Limb (tissue), 2 donors: Measurements from ENCODE around the gene POU2F1.

Experiments
- DNase-seq, 2 donors: peaks; one replicate each; pipeline ENCODE4 v3.0.0-alpha.2; 2016; ENCODE audit errors: extremely low spot score in 2 of 2

Gene POU2F1

DNA sequence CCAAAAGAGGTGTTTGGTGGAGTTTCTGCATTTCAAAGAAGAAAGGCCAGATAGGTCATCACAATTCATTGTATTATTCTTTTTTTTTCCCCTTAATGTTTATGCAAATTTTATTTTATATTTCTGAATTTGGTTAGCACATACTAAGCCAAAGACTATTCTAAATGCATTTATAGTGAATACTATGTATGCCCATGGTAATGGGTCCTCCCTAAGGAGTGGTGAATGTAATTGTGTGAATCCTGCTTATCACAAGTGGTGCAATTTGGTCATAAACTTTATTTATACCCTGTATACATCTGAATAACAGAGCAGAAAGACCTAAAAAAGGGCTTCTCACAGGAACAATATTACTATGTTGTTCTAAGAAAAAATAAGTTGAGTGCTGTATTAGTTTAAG is 198.6 kb downstream of the POU2F1 start:
- no peak for DNase-seq

DNA sequence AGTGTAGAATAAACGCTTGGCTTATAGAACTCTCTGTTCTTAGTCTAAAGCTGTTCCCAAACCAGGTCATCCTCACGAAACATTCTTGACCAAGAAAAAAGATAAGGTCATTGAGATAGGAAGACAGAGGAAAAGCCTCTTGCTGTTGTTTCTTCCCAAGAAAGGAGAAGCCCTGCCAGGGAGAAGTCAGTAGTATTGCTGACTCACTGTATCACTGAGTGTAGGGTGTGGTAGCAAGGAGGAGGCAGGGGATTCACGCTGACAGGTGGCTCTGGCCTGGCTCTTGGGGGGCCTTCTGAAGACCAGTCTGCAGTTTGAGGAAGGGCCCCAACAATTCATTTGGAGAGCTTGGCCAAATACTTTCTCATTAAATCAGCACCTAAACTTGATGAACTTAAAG is 199.8 kb downstream of the POU2F1 start:
- DNase-seq: no peak

DNA sequence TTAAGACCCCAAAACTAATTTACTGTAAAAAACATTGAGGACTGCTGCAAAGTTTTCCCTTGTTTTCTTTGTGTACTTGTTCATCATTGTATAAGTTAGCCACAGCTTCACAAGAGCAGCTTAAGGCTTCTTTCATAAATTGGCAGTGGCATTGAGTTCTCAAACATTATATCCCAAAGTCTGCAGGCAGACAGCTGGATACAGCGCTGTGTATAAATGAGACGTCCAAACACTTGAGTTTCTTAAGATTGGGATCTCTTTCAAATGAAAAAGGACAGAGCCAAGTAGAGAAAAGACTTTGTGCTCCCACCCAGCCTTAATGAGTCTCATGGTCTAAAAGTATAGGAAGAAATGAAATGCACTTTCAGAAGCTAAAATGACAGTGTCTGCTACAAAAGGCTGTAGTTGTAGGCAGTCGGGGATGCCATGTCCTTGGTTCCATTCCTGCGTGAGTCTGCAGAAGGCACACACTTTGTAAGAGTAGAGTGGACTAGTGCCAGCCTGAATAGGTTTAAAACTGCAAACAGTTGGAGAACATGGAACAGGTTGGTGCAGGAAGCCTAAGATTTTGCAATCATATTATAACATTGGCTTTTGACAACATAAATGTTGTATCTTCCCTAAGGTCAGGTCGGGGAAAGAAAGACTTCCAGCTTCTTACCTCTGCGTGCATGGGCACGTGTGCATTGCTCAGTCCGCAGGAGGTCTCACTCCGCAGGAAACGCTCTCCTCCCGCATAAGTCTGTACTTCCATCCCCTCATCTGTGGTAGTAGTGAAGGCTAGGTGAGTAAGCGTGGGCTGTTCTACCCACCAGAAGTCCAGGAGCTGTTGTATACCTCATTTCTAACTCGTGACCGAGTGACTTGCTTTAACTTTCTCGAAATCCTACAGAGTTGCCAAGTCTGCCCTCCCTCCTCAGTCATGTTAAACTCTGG is 203.3 kb downstream of the POU2F1 start:
- DNase-seq: no peak

DNA sequence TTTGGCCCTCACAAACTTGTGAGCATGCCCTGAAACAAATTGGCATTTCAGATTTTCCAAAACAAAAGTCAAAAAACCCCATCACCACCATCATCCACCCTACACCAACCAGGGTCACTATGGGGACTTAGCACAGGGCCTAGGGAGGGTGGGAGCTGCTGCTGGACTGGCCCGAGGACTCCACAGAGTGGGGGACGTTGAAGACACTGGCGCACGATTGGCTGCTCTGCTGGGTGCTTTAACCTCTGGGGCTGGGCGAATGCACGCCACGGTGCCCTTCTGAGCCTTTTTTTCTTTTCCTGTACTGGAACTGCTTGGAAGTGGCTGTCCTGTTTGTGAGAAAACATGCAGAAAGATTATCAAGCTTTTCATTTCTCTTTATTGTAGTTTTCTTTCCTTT is 204.8 kb downstream of the POU2F1 start:
- DNase-seq: no peak

DNA sequence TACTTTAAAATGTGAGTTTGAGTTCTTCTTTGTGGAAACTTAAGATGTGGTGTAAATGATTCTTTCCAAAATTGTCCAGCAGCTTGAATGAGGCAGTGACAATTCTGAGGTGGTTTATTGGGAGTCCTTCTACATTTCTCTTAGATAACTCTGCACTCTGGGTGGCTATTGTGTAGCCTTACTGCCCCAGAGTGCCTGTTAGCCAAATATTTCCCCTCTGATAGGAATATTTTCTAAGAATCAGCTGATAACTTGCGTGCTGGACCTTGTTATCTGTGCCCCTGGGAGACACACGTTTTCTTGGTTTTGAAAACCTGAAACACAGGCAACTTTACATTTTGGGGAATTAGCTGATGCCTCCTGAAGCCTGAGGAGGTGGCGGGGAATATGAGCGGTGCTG is 206.0 kb downstream of the POU2F1 start:
- no peak for DNase-seq

DNA sequence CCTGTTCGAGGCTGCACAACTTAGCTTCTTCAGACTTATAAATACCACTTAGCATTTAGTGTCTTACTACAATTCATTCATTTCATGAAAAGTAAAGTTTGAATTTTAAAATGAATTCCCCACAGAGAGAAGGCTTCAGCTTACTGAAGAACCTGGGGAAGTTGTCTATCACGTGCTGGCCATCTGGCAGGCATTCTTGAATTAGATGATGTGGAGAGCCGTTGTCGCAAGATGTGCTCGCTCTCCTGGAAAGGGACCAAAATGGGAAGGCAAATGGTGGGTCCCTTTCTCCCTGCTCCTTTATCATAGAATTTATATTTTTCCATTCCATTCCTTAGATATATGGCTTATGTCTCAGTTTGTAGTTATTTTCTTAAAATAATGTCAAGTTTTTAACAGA is 207.2 kb downstream of the POU2F1 start:
- no peak for DNase-seq

DNA sequence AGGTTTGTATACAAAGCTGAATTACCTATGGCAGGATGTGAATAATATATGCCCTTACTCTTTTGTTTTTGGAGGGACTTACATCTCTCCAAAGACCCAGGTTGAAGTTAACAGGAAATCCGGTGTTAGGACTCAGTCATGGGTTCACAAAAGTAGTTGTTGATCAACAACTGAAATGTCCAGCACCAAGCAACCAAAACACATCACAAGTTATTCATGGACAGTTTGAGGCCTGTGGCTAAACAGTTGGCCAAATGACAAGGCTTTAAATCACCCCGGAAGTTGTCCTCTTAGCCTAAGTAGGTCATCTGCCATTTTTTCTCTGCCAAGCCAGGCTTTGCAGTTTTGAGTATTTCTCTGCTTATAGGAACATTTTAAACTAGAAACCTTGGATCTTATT is 207.7 kb downstream of the POU2F1 start:
- DNase-seq: no peak

DNA sequence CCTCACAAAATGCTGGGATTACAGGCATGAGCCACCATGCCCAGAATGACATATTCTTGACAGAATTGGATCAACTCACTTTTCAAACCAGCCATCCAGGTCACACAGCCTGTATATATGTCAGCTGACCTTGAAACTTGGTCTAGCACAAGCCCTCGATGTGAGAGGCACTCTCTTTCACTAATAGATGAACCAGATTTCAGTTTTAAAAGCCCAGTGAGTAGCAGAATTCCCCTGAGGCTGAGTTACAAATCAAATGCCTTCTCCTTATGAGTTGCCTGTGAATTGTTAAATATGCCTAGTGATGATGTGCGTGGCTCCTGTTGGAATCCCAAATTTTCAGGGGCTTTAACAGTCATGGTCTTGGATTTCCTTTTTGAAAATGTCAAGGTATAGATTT is 208.9 kb downstream of the POU2F1 start:
- no peak for DNase-seq

DNA sequence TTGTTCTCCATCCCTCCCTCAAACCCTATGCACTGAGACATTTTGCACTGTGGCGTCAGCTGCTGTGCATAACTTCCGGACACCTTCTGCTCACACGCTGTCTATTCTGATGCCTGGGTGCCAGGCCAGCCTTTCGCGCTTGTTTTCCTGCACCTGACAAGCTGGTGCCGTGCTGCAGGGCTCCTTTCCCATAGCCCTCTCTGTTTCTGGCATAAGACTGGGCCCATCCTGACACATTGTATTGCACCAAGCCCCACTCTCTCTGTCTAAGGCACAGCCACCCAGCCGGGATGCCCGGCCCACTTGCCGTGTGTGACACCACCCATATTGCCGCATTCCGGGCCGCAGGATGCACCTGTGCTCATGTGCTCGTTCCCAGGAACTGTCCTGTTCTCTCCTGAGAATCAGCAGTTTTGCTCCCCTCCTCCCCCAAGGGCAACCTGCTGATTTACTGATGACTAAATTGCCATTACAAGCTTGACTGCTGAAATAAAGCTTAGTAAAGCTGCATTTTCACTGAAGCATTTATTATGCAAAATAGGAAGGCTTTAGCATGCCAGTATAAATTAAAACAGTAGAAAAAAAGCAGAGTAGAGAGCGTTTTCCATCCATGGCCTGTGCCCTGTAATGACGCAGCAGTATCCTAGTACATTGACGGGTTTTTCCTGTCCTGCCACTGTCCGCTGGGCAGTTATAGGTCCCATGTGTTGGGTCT is 209.6 kb downstream of the POU2F1 start:
- DNase-seq: no peak

DNA sequence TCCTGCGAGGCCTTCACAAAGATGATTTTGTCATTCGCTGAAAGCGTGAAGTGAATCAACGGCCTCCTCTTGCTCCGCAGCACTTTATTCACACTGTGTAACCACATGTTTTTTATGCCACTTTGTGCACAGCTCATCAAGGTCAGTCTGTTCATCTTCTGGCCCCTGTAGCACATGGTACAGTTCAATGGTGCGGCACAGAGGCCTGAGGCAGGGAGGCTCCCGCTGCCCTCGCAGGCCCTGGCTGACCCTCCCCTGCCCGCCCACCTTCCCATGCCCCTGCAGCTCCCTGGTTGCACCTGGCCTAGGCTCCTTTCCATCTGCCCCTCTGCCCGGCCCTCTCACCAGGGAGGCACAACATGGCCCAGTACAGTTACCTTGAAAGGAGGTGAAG is 210.2 kb downstream of the POU2F1 start:
- no peak for DNase-seq

DNA sequence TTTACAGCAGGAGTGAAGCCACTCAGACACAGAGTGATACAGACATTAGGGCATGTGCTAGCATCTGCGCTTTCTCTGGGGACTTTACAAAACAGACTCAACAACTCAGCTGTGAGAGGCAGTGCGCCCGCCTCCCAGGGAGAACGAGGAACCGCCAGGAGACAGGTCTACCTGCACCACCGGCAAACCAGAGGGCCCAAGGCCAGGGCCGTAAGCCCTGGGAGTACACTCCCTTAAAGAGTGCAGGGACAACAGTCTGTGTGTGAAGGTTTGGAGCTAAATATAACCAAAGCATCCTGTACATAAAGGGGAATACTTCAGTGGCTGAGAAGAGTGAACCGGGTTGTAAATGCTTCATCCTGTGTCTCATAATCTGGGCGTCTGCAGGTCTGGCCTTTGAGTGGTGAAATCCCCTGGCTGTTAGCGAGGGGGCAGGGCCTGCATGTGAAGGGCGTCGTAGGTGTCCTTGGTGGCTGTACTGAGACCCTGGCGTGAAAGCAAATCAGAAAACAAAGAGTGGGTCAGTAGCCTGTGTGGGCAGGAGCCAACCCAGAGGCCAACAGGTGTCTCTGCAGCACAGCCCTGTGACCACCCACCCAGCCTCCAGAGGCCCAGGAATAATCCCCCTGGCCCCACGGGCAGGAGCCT is 210.7 kb downstream of the POU2F1 start:
- DNase-seq: no peak

DNA sequence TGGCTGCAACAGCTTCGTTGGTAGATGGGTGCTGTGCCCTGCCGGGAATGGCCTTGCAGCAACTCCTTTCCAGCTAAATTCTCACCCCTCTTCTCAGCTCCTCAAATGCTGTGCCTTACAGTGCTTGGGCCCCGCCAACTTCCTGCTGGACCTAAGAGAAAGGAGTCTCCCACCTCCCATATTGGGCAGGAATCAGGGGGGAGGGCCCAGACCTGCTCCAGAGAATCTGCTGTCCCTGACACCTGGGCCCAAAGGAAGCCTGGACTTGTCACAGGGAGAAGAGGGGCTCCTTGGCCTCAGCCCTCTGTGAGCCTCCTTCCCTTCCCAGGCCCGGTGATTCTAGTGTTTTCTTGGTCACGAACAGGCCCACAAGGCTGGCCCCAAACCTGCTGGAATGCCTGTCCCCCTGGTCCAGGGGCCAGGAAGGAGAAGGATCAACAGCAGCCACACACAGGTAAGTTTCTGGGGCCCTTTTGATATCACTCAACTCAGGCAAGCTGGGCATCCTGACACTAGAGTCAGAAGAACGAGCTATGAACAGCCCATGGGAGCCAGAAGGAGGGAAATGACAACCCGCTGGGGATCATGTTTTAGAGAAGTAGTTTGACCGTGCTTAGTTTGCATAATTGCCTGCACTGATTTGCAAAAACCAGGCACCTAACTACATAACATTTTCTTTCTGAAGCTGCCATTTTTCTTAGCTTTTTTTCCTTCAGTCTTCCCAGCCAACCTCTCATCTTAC is 211.4 kb downstream of the POU2F1 start:
- DNase-seq: no peak

DNA sequence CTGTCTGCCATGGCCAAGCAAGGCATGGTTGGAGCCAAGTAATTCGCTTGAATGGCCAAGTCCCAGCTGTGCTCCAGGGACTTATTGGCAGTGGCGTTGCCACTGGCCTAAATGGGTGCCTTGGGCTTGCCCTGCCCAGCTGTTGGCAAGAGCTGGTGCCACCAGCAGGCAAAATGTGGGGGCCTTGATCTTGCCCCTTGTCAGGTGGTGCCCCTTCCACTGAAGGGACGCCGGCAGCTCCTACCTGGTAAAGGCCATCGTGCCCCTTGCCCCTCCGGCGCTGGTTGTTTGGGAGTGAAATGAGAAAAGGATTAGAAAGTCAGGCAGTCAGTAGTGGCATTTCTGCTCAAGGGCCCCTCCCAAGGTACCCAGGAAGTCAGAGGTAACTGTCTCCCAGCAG is 212.1 kb downstream of the POU2F1 start:
- DNase-seq: no peak

DNA sequence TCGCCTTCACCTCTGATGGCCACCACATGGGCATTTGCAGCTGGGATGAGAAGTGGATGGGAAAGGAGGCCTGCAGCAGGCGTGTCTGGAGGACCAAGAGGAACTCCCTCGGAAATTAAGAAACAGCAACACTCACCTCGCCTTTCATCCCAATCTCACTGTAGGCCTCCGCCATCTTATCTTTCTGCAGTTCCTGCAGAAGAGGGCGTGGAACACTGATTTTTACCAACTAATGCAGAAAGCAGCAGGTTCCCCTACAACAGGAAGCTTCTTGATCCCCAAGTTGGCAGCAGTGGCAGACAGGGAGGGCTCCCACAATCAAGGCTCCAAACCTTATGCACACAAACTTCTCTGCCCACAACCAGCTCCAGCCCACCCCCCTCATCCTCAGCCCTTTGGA is 213.2 kb downstream of the POU2F1 start:
- no peak for DNase-seq

DNA sequence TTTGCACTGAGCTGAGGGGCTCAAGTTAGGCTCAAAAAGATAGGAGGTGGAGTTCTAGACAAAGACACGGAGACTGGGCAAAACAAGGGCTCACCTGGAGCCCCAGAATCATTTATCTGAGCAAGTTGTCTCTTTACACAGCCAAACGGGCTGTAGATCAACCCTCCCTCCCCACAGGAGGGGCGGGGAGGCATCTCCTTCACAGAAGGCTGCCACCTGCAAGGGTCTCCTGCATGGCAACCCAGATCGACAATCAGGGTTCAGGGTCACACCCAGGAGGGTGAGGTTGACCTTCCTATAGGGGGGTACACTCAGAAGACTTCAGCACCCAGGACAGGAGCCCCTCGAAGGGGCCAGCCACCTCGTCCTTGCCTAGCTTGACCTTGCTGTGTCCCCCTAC is 213.6 kb downstream of the POU2F1 start:
- no peak for DNase-seq

DNA sequence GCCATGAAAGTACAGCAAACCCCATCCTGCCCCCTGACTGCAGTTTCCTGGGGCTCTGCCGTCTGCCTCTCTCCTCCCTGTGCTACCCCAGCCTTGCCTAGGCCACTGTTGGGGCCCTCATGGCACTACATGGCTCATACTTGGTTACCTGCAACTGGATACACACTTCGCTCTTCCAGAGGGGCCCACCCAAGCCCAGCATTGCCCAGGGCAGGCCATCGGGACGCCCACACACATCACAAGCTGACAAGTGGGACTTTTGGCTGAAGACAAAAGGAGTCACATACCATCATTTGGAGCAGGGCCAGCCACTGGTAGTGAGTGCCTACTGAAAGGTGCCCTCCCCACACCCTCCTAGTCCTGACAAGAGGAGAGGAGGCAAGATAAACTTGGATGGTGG is 214.8 kb downstream of the POU2F1 start:
- no peak for DNase-seq

DNA sequence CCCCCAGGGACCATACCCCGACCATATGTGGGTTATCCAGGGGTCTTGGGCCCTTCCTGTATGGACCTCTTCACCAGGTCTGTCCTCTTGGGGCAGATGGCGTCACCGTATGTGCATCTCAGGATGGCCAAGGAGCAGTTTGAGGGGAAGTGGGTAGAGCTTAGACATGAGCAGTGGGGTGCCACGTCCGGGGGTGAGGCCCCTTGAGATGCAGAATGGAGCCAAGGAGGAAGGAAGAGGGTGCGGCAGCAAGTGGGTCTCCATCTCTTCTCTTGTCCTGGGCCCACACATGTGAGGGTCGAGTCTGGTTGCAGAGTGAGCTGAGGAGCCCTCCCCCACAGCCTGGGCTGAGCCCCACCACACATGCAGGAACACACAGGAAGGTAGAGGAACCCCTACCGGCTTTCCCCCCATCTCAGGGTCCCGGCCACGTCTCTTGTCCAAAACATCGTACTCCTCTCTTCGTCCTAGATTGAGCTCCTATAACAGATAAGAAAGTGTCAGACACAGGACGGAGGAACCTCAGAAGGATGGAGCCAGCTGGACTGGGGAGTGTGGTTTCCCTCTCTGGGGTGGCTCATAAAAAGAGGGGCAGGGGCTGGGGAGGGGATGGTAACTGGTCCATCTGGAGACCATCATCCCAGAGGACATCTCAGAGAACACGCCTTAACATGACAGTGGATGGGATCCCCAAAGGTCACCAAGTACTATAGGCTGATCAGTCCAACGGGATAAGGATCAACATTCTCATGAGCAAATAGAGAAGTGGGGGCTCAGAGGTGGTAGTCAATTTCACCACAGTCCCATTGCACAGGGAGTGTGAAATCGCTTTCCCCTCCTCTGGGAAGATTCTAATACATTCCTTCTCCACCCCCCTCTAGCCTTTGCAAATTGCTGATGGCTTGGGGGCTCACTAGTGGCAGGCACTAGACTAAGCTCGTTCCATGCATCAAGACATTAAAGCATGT is 217.8 kb downstream of the POU2F1 start:
- DNase-seq: no peak

DNA sequence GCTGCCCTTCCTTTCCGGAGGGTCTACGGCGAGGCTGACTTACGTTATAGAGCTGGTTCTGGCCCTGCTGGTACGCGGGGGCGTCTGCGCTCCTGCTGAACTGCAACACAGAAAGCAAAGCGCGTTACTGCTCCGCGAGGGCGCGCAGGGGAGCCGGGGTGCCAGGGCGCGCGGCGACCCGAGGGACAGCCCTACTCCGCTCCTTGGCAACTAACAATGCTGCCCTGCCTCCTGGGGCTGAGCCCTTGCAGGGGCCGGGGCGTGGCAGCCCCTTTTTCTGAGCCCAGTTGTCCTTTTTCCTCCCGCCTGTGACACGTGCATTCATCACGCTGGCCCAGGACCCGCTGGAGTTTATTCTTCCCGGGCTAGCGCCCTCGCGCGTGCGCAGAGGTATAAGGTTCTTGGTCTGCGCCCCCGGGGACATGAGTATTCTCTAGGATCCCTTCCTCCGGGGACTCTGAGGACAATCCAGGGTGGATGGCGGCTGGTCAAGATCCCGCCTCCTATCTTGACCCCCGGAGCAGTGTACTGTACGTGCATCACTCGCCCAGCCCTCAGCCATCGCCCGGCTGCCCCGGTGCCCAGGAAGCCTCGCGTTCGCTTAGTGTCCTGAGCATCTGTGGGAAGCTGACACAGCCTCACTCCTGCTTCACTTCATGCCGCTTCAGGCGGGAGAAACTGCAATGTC is 218.8 kb downstream of the POU2F1 start:
- peak; percentile 24 to 74 for DNase-seq

DNA sequence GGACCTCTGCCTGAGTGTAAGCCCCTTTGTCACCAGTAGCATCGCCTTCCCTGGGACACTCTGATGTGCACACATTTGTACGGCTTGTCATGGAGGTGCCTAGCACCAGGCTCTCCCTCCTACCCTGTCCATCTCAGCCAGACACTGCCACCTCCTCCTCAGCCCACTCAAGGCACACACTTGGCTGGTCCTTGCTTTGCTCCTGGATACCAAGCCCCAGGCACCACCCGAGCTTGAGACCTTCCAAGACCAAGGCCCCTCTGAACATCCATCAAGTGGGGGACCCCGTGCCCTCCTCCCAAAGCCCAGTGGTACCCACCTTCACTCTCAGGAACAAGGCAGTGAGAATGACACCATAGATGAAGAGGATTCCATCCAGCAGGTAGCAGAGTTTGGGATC is 219.7 kb downstream of the POU2F1 start:
- no peak for DNase-seq

DNA sequence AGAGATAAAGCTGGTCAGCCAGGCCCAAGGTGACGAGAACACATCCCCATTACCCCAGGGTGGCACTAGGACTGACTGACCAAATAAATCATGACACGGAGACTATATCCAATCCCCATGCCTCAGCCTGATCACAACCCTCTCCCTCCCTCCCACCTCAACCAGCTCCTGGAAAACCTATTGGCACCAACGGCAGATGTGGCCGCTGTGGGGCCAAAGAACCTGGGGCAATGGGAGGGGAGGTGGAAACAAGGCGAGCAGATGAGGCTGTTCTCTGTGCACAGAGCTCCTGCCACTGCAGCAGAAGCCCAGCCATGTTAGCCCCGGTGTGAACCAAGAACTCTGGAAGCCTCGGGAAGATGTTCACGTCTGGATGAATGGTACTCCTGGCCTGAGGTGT is 220.1 kb downstream of the POU2F1 start:
- DNase-seq: no peak
